SHP77 treated with DMSO at 0.1 percent for 48 hours (cell line): Measurements from ENCODE around the gene DSCAM.
"Not testable (repeated sequence)": the region's sequence is repeated elsewhere in the genome, so short reads cannot be mapped to it uniquely, and the experiment has no call there.

Experiments
- DNase-seq: peaks from one replicate; lab custom pipeline; 2025; lab: John Stamatoyannopoulos, UW

Gene DSCAM

GRCh38 chr21:40846587-40847411 lies at the start of gene DSCAM:
Gene DSCAM (minus strand): TSS chr21:40847158. CDS start chr21:40846661, 497 bp downstream.
- no peak for DNase-seq

GRCh38 chr21:40895697-40896096 lies 48.7 kb upstream of the DSCAM start:
- not testable (repeated sequence) for DNase-seq

GRCh38 chr21:40886931-40887330 lies 40.0 kb upstream of the DSCAM start:
- no peak for DNase-seq

DNA sequence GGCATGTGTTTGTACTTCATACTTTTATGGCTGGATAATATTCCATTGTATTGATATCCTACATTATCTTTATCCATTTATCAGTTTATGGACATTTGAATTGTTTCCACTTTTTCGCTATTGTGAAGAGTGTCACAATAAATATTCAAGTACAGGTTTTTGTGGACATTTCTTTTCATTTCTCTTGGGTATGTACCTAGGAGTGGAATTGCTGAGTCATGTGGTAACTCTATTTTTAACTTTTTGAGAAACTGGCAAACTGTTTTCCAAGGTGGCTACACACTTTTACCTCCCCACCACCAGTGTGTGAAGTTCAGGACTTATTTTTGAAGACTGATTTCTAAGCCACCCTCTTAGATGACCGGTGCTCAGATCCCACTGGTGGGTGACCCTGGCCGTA lies 39.0 kb upstream of the DSCAM start:
- DNase-seq, result no peak

GRCh38 chr21:40882192-40882915 lies 35.4 kb upstream of the DSCAM start:
- no peak for DNase-seq

GRCh38 chr21:40881767-40882166 lies 34.8 kb upstream of the DSCAM start:
- no peak for DNase-seq

DNA sequence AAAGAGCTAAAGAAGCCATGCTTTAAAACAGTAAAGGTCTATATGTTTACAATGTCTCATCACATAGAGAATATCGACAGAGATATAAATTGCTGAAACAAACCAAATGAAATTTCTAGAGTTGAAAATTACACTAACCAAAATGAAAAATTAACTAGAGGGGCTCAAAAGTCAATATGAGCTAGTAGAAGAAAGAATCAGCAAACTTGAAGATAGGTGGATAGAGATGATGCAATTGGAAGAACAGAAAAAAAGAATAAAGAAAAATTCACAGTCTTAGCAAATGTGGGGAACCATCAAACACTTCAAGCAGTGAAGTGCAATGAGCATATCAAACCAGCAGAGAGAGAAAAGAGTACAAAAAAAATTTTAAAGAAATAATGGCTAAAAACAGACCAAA lies 24.1 kb upstream of the DSCAM start:
- no peak for DNase-seq

- no peak for DNase-seq
Measured at GRCh38 chr21:40863839-40864238, 16.9 kb upstream of the DSCAM start.

- DNase-seq, result no peak
Measured at GRCh38 chr21:40858517-40858916, 11.6 kb upstream of the DSCAM start.

DNA sequence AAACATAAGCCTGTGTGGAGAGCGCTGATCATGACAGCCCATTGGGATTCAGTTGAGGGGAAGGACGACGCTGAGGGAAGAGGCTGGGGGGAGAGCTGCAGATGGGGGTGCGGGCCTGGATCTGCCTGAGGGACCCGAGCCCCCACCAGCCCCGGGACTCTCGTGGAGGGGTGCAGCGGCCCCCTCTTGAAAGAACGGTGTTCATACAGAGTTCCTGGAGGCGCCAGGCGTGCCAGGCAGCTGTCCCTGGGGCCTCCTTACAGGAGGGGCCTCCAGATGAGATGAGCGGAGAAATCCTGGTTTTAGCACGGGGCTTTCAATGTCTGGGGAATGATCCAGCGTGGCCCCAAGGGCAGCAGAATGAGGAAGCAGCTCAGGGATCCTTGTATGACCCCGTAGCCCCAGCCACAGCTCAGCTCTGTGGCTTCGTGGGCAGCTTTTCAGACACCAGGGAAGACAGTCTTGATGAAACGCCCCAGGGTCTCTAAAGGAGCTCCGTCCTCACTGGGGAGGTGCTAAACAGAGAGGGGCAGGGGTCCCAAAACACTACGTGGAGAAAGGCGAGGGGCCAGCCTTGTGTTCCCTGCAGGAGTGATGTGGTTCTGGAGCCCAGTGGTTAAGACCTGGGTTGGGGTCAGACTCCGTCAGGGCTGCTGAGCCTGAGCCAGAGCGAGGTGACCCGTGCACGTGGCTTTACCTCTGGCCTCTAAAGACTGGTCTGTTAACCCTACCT lies 7.2 kb upstream of the DSCAM start:
- no peak for DNase-seq

GRCh38 chr21:40852563-40852962 lies 5.6 kb upstream of the DSCAM start:
- no peak for DNase-seq

- DNase-seq, result no peak
Measured at GRCh38 chr21:40851749-40852148, 4.8 kb upstream of the DSCAM start.

DNA sequence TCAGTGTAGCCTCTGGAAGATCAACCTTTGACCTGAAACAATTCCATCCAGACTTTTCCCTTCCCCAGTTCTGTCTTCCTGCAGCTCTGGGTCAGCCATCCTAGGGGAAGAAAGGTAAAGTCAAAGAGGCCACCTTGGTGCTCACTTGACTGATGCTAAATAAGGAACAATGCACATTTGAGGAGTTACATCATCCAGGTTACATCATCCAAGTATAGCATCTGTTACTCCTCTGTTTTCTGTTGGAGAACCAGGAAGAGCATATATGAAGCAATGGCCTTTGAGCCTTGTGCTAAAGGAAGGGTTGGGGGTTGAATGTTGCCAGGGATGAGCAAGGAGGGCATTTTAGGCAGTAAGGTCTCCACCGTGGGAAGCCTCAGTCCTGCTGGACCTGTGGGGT lies 3.1 kb upstream of the DSCAM start:
- no peak for DNase-seq

DNA sequence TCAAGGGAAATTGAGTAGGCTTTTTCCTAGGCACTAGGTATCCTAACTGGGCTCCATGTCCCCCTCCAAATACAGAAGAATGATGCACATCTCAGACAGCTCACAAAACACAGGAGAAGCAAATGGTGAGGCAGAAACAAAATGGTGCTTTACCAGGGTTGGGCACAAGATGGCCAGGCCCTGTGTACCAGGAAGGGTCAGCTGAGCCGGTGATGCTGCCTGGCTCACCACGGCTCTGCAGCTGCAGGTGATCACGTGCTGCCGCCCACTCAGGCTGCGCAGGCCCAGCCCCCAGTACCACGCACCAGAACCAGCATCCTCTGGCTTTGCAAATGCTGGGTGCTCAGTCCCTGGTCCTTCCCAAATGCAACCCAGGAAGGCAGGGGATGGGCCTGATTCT lies 993 bp upstream of the DSCAM start:
- DNase-seq, result no peak

DNA sequence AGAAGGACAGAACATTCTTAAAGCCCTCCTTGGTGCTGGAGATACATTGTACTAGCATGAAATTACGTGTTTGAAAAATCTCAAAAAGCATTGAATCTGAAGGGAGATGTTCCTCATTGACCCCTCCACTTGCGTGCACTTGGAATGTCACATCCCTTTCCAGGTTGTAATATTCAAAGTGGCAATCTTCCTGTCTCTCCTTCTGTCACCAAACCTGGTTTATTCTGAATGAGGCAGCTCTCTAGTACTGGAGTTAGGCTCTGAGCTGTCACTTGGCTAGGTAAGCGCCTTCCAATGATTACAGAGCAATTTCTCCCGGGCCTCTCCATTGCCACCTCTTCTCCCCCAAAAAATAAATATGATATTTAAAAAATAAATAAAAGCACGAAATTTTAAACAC lies 855 bp downstream of the DSCAM start:
- DNase-seq, result no peak

- DNase-seq, result no peak
Measured at GRCh38 chr21:40845441-40845995, 1.4 kb downstream of the DSCAM start.

DNA sequence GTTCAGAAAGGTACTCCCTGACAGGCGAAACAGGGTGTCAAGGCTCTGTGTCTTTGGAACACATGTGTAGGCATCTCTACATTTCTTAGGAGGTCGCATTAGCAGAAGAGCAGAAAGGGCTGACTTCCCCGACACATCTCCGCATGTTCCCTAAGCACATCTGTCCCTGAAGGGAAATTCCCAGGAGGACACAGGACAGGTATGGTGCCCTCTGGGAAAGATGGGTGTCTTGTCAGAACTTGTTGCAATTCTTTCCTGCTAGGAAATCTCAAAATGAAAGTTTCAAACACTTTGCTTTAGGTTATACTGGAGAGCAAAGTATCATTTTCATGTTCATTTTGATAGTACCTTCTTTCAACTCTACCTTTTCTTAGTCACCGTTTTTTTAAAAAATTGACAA lies 2.0 kb downstream of the DSCAM start:
- no peak for DNase-seq

GRCh38 chr21:40842197-40842552 lies 4.8 kb downstream of the DSCAM start:
- DNase-seq, result no peak

DNA sequence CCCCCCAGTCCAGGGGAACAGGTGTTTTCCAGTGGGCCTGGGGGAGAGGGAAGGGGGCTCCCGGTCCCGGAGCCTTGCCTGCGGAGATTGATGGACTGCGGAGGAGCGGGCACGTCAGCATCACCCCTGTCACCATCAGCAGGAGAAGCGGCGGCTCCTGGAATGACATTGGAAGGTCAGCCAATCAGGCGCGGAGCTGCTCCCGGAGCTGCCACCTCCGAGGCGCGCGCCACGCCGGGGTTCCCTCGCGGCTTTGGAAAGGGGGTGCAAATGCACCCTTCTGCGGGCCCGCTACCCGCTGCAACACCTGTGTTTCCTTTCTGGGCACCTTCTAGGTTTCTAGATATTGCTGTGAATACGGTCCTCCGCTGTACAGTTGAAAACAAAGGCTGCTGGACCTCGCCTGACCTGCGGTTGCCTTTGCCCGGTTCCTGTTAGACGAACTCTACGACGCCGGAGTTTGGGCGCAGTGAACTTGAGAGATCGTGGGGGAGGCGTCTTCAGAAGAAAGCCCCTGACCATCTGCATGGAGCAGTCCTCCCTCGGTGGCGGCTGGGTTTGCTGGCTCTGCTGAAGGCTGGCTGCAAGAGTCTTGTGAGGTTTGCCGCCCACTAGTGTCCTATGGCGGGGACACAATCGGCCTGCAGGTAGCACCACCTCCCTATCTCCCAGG lies 5.3 kb downstream of the DSCAM start:
- DNase-seq, result no peak

DNA sequence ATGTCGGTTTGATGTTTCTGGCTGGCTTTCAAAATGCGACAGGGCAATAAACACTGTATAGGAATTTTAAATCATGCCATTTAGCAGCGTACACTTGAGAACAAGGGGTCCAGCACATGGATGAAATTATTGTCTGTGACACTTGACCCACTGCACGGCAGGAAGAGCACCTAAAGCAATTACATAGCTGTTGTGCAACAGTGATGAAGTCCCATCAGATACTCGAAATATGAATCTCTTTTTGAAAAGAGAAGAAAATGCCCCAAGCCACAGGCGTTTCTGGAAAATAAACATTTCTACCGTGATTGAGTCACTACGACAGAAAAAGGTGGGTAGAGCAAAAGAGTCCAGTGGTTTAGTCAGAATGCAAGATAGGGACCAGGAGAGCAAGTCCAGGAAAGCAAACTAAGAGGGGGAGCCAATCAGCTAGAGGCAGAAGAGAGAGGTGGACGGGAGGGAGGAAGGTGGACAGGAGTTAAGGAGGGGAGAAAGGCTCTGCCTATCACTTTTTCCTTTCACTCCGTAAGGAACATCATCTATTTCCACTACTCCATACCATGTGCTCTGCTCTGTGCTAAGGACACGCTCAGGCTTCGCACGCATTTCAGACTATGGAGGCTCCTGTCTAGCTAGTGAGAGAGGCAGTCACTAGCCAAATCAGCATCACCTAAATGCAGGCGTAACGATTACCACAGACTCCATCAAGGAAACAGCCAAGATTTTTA lies 6.4 kb downstream of the DSCAM start:
- no peak for DNase-seq

- DNase-seq, result no peak
Measured at GRCh38 chr21:40839521-40839920, 7.4 kb downstream of the DSCAM start.
